GM19025 (cell line): ENCODE data around the gene RBSN.
"Not testable (repeated sequence)": the region's sequence is repeated elsewhere in the genome, so short reads cannot be mapped to it uniquely, and the experiment has no call there.

Experiments
- ATAC-seq: cut with Tn5 transposase; IDR thresholded peaks from one replicate; pipeline ENCODE4 v1.9.1; 2021; ENCODE audit warnings: mild to moderate bottlenecking, low read depth, moderate library complexity; ENCODE audit not compliant: unreplicated experiment

Gene RBSN

GRCh38 chr3:15098503-15099363 is at the start of gene RBSN:
Gene RBSN (minus strand): TSS chr3:15099148. CDS start chr3:15096120, 3,028 bp downstream.
- ATAC-seq, result peak; percentile 88

DNA sequence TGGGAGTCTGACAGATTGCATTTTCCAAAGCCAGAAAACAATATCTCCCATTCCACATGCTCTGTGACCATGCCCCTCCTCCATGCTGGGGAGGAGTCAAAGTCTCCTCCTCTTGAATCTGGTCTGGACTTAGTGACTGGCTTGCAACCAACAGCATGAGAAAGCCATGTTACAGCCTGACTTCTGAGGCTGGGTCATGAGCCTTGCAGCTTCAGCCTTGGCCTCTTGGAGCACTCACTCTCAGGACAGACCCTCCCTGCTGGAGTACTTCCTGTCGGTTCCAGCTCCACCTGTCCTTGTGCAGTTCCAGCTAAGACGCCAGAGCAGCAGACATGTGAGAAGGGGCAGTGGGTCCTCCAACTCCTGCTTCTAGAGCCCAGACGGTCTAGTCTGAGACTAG is 49.7 kb upstream of the RBSN start:
- ATAC-seq, result no peak

DNA sequence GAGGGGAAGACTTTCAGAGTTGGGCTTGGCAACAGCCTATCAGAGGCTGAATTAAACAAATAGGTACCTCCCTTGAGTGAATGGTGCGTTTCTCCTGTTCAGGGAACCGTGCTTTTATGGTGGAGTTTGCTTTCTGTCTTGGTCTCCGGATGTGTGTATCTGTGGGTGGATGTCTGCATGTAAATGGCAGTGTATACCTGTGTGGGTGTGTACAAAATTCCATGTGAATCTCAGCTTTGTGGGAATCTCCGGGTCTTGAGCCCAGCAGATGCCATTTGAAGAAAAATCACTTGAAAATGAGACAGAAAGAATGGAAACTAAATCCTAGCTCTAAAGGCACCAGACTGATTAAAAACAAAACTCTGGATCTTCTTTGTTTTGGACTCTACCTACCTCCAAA is 37.9 kb upstream of the RBSN start:
- ATAC-seq, result not testable (repeated sequence)

GRCh38 chr3:15134968-15135367 is 36.0 kb upstream of the RBSN start:
- not testable (repeated sequence) for ATAC-seq

- ATAC-seq, result not testable (repeated sequence)
These were observed 29.5 kb upstream of the RBSN start for GRCh38 chr3:15128403-15128802.

- not testable (repeated sequence) for ATAC-seq
These were observed 28.0 kb upstream of the RBSN start for GRCh38 chr3:15126975-15127374.

- ATAC-seq, result no peak
These were observed 23.4 kb upstream of the RBSN start for GRCh38 chr3:15122398-15122797.

- ATAC-seq, result no peak
These were observed 23.0 kb upstream of the RBSN start for GRCh38 chr3:15121936-15122335.

DNA sequence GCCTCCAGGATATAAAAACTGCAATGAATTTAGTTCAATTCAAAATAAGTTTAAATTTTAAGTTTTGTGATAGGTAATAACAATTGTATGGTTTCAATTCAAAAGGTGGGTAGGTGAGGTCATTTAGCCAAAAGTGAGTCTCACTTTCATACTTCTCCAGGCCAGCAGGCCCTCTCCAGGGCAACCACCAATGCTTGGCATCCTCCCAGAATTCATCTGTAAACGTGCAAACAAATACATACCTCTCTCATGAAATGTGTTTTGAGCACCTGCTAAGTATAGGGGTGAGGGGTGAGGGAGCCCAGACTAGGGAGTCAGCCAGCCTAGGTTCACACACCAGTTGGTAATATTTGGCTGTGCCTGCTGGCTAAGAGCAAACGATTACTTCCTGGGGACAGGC is 22.0 kb upstream of the RBSN start:
- ATAC-seq, result no peak

DNA sequence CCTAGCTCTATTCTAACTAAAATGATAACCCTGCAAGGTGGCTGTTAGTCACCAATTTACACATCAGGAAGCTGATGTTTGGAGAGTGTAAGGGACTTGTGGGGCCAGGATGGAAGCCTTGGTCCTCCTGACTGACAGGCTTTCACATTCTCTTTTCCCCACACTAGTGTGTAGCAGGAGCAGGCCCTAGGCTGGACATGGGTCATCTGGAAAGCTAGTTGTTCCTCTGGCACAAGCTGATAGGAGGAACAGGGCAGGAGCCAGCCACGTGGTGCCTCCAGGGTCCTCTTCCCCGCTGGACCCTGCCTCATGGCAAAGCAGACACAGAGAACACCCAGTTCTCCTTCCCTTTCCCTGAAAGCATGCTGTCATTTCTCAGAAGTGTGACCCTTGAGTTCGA is 18.1 kb upstream of the RBSN start:
- ATAC-seq, result no peak

DNA sequence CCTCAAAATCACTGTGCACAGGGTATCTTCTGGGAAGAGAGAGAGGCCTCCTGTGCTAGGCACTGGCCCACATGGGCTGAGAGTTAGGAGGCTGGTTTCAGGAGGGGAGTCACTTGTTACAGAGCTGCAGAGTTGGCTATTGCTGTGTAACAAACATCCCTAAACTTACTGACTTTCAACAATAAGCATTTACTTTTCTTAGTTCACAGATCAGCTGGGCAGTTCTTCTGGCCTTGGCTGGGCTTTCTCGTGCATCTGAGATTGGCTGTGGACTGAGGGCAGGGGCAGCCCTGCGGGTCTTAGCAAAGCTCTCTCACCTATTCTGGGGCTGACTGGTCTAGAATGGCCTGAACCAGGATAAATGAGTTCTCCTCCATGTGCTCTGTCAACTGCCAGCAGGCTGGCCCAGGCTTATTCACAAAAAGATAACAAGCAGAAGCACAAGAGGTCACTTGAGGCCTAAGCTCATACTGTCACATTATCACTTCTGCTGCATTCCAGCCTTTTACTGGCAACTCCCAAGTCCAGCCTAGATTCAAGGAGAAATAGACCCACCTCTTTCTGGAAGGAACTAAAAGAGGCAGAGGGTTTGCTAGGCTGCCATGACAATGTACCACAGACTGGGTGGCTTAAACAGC is 17.2 kb upstream of the RBSN start:
- ATAC-seq, result no peak

DNA sequence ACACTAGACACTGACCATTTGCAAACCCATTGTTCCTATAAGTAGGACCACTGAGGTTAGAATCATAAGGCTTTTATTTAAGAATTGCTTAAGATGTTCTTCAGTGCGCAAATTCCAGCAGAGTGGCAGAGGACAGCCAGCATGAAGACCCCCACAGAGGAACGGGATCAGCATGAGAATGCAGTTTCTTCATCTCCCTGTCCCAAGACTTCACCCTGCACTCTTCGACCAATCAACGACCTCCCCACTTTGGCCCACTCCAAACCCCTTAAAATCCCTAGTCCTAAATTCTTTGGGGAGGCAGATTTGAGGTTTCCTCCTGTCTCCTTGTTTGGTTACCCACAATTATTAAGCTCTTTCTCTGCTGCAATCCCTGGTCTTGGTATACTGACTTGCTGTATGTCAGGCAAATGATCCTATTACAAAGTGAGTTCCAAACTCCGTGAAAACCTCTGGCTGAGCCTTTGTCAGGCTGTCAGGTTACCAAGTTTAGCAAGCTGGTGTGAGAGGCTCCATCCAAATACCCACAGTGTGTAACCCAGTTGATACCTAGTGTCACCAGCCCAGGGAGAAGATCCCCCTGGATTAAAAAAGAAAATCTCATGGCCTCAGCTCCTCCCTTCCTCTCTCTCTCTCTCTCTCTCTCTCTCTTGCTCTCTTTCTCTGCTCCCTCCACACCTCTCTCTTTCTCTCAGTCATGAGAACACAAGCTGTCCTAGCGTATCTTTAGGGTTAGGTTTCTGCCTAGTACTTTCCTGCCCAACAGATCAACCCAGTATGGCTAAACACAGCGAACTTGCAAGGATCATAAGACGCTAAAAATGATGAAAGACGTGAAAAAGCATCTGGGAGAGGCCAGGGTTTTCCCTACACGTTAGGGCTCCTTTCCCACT is 15.8 kb upstream of the RBSN start:
- no peak for ATAC-seq

DNA sequence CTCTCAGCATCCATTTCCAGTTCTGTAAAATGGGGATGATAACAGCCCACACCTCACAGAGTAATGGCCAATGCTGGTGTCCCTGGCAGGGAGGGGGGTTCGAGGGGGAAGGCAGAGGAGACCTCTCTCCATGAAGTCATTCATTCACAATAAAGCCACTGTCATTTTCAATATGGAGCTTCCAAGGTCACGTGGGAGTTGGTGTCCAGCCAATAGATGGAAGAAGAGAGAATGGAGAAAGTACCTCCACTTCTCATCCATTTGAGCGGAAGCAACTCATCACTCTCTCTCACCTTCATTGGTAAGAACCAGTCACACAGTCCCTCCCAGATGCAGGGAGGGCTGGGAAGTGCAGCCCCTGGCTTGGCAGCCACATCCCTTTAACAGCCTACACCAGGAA is 14.9 kb upstream of the RBSN start:
- no peak for ATAC-seq

GRCh38 chr3:15113471-15113870 is 14.5 kb upstream of the RBSN start:
- ATAC-seq, result no peak

- no peak for ATAC-seq
These were observed 13.1 kb upstream of the RBSN start for GRCh38 chr3:15112011-15112410.

GRCh38 chr3:15110206-15110605 is 11.3 kb upstream of the RBSN start:
- ATAC-seq, result no peak

GRCh38 chr3:15108869-15109268 is 9.9 kb upstream of the RBSN start:
- no peak for ATAC-seq

DNA sequence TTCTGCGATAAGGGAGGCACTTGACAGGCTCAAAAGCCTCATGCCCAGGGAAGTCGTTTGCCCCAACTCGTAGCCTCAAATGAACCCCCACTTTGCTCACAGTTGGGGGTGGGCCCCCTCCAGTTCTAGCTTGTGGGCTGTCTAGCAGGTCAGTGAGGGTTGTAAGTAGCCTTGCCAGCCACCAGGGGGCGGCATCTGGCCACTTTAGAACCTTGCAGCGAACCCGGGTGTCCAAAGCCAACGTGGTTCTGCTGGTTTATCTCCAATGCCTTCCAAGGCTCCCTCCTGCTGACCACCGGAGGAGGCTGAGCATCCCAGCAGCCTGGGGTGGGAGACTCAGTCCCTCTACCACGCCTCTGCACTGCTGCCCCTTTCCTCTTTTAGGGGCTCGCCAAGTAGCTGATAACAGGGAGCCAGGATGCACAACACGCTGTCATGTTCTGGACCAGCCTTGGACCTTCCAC is 9.2 kb upstream of the RBSN start:
- no peak for ATAC-seq

- ATAC-seq, result no peak
These were observed 8.4 kb upstream of the RBSN start for GRCh38 chr3:15107075-15107947.

DNA sequence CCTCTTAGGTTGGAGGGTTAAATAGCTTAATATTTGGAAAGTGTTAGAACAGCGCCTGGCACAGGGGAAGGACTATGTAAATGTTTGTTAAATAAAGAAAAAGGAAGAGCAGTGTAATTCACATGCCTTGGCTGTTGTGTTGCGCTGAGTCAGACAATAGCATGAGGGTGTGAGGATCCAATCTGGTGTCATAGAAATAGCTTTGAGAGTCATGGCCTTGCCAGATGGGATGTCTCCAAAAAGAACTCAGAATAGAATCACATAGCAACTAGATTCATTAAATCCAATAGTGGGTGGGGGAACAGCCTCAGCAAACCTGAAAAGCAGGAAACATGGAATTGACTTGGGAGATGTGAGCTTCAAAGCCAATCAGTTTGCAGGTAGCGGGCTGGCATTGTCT is 3.9 kb upstream of the RBSN start:
- ATAC-seq, result no peak
